DMS 273 treated with DMSO at 0.1 percent for 48 hours (cell line): ENCODE measurements around the gene FZD2.
"Not testable (repeated sequence)": the region's sequence is repeated elsewhere in the genome, so short reads cannot be mapped to it uniquely, and the experiment has no call there.

ENCODE experiments used
- DNase-seq: peaks from one replicate; lab custom pipeline; 2025; lab: John Stamatoyannopoulos, UW

Gene FZD2

DNA sequence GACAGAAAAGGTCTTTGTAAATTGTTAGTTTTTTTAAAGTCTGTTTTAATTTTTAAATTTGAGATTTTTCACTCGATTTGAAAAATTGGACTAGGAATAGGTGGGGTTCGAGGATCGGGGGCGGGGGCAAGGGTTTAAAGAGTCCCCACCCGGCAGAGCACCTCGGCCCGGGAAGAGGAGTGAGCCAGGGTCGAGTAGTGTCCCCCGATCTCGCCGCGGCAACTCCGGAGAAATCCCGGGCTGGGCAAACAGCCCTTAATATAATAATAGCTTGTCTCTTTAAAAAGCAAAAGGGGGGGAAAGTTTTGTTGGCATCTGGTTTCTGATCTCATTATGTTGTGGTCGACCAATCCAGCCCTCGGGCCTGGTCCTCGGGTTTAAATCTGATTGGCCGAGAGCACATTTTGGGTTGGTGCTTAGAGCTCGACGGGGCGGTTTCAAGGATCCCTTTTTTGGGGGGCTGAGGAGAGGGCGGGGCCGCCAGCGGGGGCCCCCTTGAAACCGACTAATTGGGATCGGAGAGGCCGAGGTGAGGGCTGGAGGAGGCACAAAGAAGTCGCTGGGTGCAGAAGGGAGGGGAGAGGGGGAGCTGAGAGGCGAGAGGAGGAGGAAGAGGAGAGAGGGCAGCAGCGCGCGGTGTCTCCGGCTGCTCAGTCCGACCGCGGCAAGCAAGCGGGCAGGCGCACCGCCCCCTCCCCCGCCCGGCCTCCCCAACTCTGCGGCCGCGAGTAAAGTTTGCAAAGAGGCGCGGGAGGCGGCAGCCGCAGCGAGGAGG is at the start of gene FZD2:
Gene FZD2, plus strand, starts transcription at position 653 of the 775 bp plus-strand sequence. CDS start 205 bp downstream, outside the sequence.
- DNase-seq: peak; percentile 77

DNA sequence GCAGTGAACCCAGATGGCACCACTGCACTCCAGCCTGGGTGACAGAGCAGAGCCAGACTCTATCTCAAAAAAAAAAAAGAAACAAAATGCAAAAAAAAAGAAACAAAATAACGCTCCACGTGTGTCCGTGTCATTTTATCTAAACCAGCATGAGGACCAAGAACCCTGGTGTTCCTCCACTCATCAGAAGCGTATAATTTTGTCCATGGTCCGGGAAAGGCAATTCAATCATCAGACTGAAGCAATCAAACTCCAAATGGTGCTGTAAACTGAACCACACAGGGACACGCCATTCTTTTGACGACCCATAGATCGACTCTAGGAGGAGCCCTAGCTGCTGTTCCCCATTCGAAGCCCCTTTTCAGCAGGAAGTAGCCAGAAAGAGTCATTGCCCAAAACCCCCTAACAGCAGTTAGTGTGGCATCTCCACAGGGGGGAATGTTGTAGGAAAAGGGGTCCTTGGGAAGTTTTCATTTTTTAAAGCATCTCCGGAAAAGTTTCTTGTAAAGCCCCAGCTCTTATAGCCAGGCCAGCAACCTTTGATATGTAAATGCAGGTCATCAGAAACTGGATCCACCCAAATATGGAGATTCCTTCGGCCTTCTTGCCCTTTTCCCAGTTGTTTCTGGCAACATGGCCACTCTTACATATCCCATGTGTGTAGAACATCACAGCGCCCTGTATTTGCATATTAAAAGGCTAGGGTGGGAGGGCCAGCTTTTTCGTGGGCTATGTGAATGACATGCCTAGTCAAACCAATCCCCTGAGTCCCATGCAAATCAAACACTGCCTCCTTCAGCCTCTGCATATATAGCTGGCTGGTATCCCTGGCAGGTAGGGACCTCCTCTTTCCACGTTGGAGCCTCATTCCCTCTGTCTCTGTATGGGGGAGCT is 45.8 kb upstream of the FZD2 start:
- not testable (repeated sequence) for DNase-seq

DNA sequence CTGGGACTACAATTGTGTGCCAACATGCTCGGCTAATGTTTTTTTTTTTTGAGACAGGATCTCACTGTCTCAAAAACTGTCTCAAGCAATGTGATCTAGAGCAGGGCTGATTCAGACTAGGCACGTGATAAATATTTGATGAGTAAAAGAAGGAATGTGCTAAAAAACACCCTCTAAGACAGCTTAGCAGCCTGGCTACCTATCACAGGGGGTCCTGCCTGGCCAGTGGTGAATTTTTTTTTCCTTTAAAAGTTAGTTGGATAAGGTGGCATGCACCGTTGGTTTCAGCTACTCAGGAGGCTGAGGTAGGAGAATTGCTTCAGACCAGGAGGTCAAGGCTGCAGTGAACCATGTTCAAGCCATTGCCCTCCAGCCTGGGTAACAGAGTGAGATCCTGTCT is 39.3 kb upstream of the FZD2 start:
- DNase-seq: no peak

DNA sequence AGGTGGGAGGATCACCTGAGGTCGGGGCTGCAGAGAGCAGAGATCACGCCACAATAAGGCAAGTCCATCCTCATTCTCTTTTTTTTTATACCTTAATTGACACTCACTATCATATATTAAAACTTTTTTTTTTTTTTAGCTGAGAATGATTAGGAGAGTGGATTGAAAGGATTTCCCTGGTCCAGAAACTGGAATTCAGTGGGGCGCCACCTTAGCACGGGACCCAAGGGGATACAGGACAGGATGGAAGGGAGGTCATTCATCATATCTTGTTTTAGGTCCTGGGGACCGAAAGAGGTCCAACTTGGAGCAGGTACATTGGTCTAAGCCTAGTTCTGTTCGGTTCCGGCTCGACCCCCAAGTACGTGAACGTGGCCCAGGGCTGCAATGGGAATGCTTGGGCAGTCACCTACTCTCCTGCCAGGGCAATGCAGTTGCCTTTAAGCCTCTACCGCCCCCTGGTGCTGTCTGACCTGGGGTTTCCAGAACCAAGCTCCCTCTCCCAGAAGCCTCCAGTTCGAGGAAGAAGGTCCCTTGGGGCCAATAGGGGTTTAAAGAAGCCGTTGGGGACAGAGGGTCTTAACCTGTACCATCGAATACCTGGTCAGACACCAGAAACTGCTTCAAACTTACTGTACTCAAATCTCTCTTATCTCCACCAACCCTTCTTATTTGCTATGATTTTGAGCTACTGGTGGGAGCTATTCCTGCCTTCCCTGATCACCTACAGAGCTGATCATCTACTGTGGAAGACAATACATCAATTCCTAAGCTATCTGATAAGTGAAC is 34.2 kb upstream of the FZD2 start:
- no peak for DNase-seq

DNA sequence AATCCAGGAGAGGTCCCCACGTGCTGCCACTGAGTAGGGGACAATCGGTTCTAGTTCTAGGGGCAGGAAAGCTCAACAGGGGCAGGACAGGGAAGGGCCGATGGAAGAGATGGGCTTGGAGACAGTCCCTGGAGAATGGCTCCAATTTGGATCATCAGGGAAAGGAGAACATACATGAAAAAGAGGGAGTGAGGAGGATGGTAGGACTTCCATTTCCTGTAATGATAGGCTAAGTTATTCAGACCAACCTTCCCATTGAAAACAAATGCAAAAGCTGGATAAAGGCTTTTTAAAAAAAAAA is 33.7 kb upstream of the FZD2 start:
- DNase-seq: no peak

DNA sequence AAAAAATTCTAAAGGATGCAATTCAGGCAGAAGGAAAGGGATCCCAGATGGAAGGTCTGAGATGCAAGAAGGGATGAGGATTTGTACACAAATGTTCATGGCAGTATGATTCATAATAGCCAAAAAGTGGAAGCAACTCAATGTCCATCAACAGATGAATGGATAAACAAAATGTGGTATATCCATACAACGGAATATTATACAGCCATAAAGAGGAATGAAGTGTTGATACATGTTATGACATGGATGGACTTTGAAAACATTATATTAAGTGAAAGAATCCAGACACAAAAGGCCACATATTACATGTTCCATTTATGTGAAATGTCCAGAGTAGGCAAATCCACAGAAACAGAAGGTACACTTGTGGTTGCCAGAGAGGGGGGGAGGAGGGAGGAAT is 30.2 kb upstream of the FZD2 start:
- no peak for DNase-seq

DNA sequence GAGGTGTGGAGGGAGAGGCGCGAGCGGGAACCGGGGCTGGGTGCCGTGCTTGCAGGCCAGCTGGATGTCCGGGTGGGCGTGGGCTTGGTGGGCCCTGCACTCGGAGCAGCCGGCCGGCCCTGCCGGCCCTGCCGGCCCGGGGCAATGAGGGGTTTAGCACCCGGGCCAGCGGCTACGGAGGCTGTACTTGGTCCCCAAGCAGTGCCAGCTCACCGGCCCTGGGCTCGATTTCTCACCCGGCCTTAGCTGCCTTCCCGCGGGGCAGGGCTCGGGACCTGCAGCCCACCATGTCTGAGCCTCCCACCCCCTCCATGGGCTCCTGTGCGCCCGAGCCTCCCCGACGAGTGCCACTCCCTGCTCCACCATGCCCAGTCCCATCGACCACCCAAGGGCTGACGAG is 29.3 kb upstream of the FZD2 start:
- DNase-seq: no peak

DNA sequence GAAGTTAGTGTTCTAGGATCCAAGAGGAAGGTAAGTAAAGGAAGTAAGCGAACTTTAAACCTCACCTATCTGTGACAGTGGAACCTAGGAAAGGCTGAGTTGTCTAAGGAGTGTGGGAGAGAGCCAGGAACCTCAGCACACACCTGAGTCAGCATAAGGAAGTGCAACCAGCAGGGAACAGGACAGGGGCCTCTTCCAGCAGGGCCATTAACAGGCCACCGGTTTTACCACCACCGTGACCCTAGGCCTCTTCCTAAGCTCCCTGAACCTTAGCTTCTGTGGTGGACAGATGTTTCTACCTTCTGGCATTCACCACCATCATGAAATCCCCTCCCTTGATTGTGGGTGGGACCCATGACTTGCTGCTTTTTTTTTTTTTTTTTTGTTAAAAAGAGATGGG is 27.4 kb upstream of the FZD2 start:
- DNase-seq: no peak

DNA sequence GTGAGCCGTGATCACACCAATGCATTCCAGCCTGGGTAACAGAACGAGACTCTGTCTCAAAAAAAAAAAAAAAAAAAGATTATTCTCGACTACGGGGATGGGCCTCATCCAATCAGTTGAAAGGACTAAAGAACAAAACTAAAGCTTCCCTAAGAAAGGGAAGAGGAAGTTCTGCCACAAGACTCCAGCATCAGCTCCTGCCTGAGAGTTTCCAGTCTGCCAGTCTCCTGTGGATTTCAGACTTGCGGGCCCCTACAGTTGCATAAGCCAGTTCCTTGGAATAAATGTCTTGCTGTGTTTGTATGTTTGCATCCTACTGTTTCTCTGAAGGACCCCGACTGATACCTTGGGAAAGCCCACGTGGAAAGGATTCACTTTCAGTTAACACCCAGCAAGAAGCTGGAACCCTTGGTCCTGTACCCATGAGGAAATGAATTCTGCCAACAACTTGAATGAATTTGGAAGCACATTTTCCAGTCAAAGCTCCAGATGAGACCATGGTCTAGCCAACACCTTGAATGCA is 26.3 kb upstream of the FZD2 start:
- DNase-seq: no peak

DNA sequence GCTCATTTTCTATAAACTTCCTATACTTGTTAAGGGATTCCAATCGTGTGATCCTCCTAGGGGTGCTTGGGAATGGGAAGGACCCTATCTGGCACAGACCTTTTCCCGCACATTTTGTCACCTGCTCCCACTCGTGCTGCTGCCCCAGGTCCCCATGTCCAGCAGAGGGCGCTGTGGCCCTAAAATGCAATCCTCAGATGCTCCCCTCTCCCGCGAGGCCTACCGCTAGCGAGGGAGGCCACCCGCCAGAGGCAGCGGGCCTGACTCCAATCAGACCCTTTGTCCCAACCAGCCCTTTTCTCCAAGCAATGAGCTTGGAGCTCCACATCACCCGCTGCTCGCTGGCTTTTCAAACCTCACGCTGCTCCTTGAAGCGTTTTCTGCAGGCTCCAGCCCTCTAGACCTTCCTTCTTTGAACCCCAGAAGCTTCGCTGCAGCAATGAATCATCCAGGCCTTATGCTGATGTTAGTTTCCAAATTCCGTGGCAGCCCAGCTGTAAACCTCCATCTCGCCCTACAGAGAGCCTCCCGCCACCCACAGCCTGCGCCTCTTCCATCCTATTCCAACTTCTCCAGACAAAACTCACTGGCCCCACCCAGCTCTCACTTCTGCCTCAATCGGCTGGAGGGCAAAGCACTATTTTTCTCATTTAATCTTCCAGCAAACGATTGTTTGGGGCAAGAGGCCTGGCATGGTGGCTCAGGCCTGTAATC is 23.6 kb upstream of the FZD2 start:
- DNase-seq: peak; percentile 53

DNA sequence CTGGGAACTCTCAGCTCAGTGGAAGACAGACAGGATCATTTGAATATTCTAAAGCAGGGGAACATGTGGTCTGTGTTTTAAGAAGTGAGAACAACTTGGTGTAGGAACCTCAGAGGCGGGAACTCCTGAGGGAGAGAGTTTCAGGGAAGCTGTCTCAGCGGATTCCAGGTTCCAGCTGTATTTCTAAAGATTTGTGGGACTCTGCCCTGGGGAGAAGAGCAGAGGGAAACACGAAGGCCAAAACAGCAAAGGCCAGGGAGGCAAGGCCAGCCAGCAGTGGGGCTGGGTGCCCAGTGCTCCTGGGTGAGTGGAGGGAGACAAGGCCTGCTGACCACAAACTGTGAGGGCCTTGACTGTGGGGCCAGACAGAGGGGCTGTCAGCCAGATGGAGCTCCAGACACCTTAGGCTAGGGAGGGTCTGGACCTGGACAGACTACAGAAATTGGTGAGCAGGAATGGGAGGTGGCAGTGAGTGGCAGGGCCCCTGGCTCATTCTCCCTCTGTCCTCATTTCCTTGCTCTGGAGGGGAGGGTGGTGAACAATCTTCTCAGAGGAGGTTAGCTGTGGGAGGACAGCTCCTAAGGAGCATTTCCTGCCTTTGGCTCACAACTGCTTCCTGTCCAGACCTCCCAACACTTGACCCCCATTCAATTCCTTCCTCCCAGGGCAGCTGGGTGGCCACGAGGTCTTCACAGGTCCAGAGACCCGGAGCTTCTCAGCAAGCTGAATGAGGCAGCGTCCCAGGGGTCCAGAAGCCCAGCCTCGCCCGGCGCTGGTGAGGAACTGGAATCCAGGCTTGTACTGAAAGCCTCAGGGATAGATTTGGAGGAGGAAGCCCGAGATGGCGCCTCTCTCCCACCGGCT is 21.0 kb upstream of the FZD2 start:
- no peak for DNase-seq

DNA sequence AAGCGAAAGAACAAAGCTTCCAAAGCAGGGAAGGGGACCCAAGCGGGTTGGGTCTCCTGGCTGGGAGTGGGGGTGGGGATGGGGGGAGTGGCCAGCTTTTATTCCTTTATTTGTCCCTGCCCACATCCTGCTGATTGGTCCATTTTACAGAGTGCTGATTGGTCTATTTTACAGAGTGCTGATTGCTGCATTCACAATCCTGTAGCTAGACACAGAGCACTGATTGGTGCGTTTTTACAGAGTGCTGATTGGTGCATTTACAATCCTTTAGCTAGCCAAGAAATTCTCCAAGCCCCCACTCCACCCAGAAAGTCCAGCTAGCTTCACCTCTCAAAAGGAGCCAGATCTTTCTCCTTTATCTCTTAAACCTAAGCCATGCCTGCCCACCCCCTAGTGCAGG is 19.4 kb upstream of the FZD2 start:
- DNase-seq: not testable (repeated sequence)

DNA sequence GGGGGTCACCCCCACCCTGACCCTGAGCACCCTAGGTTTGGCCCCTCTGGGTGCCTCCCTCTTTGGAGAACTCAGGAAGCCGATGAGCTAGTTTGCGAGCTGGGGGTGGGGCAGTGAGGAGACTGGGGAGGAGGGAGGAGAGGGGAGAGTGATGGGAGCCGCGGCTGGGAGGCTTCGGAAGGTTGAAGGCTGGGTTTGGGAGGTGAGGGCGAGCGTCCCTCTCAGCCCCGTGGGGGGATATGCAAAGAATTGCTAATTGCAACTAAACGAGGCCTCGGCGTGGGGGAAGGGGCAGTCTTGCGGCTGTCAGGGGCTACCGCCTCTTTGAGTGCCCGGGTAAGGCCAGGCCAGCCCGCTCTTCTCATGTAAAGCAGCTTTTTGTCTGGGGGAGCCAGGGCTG is 17.6 kb upstream of the FZD2 start:
- no peak for DNase-seq

DNA sequence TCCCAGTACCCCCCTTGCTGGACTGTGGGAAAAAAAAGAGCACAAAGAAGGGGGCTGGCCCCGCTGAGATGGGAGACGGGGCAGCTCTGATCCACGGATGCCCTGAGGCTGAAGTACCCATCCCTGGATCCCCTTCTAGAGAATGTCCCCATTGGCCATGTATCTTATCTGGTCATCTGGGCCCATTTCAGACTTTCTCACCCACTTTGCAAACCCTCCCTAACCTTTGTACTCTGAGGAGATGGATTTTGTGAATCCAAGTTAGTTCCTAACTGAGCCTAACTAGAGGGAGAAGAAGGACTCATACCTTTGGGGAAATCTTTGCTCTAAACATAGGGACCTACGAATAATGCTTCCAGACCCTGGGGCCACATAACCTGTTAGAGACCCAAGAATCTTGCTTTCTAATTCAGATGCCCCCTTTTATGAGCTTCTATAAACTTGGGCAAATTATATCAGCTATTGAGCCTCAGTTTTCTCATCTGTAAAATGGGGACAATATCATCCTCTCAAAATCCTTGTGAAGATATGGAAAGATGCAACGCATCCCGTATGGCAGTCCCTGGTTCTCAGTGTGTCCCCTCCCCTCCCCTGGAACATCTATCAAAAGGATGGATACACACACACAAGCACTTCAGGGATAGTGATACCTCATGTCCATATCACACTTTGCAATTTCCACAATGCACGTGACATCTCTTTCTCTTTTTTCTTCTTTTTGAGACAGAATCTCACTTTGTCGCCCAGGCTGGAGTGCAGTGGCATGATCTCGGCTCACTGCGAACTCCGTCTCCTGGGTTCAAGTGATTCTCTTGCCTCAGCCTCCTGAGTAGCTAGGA is 16.8 kb upstream of the FZD2 start:
- DNase-seq: no peak

DNA sequence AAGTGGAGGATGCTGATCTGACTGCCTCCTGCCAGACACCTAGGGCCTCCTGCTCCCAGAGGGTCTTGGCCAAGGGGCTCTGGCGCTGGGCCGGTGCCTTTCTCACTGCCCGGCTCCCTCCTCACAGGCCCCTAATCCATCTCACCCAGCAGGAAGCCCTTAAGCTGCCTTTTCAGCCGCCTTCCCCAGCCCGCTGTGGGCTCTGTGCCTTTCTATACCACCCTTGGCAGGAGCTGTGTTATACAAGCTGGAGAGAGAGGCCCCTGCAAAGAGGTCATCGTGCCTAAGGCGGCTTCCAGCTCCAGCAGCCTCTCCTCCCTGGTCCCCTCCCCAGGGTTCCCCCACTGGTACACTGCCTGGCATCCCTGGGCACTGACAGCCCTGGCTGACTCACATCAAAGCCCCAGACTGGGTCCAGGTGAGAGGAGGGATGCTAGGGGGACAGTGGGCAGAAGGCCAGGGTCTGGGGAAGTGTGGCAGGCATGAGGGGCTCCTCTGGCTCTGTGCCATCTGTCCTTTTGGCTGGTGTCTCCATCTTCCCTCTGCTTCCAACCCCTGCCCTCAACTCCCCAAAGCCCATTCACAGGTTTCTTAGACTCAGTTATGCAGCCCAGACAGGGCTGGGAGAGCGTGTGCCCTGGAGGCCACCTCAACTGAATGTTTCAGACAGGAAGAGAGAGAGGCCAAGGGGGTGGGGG is 15.3 kb upstream of the FZD2 start:
- DNase-seq: no peak

DNA sequence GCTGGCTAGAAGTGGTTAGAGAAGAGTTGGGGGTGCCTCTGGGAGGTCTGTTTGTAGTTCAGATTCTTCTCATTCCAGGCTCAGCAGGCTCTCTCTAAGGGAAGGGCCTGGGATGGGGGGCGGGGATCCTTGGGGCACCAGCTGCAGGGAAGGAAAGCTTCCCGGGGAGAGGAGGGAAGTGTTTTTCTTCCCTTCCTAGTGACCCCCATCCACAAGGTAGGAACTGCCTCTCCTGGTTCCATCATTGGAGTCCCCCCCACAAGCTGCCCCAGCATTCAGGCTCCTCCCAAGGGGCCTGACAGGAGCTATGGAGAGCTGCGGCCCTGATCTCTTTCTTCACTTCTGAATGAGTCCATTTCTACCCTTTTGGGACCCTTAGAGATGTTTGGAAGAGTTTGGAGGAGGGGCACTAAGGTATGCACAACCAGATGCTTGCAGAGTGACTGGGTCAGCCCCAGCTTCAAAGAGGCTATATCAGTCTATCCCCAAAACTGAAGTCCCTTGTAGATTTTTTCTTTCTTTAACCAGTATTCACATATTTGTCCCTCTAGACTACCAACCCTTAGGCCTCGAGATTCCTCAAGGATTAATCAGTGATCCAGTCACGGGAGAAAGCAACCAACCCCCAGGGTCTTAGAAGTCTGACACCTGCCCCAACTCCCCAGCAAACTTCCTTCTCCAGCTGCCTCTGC is 13.9 kb upstream of the FZD2 start:
- DNase-seq: no peak

DNA sequence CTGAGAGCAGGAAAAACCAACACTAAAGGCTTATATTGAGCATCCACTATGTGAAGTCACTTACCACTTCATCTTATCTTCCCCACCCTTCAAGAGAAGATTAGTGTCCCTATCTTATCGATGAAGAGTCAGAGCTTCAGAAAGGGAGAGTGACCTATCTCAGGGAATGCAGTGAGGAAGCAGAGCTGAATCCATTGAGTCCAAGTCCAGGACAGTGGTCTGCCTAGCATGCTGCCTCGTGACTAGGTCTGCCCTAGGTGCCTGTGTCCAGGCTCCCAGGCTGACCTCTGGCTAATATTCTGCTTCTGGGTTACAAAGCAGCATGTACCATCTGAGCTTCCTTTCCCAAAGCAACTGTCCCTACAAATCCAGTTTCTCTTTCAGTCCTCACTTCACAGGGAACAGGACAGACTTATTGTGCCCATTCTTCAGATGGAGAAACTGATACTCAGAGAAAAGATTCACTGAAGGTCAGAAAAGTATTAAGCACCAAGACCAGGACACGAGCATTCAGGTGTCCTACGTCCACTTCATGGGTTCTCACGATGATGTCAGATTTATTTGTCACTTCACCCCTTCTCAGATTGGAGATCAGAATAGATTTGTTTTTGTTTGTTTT is 13.3 kb upstream of the FZD2 start:
- no peak for DNase-seq
